HepG2 (cell line): ENCODE data around the gene GRIK4.

Experiments
- EZH2 ChIP-seq: conservative IDR thresholded peaks from 2 replicates; pipeline ENCODE4 v1.6.1; 2012; ENCODE audit warnings: mild to moderate bottlenecking, low read depth, low read length, moderate library complexity
- MAFK ChIP-seq, 2 experiments: IDR thresholded peaks in 1 of 2; conservative IDR thresholded peaks in 1 of 2; 2 replicates each; pipeline ENCODE4 v1.6.1; 2011; ENCODE audit warnings: improper control_type of control experiment in 2 of 2, low read length in 2 of 2
- POLR2A ChIP-seq, 2 experiments: IDR thresholded peaks; 2 replicates each; pipeline ENCODE4 v1.6.1; 2011; ENCODE audit warnings: low read depth in 2 of 2, low read length in 2 of 2, mild to moderate bottlenecking in 1 of 2, moderate library complexity in 1 of 2; ENCODE audit not compliant: insufficient read depth in 1 of 2
- TAF1 ChIP-seq: sonication (generic); formaldehyde crosslinking; IDR thresholded peaks from 2 replicates; pipeline ENCODE4 v1.4.0; 2020; ENCODE audit warnings: missing genetic modification reagents
- TCF7 ChIP-seq: sonication (generic); IDR thresholded peaks from 2 replicates; pipeline ENCODE4 v1.6.1; 2016; ENCODE audit warnings: antibody characterized with exemption, low read depth
- ZNF17 ChIP-seq: sonication (generic); formaldehyde crosslinking; IDR thresholded peaks from 2 replicates; pipeline ENCODE4 v1.5.0; 2020; ENCODE audit warnings: mild to moderate bottlenecking, missing genetic modification reagents

DNA sequence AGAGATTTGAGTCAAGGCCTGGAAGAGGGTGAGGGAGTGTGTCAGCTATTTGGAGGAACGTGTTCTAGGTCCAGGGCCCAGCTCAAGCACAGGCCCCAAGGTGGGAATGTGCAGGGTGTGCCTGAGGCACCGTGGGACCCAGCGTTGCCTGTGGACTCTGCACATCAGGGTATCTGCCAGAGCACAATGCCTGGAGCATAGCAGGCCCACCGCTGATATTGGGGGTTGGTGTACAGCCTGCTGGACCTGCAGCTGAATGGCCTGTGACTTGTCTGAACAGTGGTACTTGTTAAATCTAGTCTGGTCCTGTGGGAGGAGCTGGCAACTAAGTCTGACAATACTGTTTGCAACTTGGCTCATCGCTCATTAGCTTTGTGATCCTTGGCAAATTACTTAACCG, 131.7 kb downstream of the GRIK4 start:
- no peak for TF ChIP-seq EZH2
- no peak for TF ChIP-seq POLR2A (IDR thresholded peaks at IDR 0.05; ENCODE audit: insufficient read depth in 1 of 2, low read depth in 2 of 2, low read length in 2 of 2)
- no peak for TF ChIP-seq TCF7
- TF ChIP-seq ZNF17 (CRISPR knock-in tag), result no peak
- TF ChIP-seq TAF1, result no peak
- TF ChIP-seq MAFK (conservative IDR thresholded peaks at IDR 0.05 in 1 of 2, IDR thresholded peaks at IDR 0.05 in 1 of 2; ENCODE audit: low read length in 2 of 2), result no peak
